ENCODE data around the gene TAF11.
"Not testable (repeated sequence)": the region's sequence is repeated elsewhere in the genome, so short reads cannot be mapped to it uniquely, and the experiment has no call there.

The TAF11 gene

DNA sequence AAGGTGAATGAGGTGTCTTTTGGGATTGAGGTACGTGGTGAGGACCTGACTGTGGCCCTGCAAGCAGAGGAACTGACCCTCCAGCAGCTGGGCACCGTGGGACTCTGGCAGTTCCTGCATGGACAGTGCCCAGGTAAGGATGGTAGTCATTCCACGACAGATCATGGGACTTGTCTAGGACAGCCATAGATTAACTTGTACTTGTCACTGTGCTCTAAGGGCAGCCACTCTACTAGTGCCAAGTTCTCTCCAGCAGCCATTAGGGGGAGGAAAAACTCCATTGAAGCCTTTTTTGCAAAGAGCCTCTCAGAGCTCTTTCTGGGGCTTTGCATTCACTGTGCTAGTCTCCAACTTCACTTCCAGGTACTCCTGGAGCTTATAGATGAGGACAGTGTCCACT is 20.4 kb downstream of the TAF11 start:
- in situ Hi-C loops (cut with MboI; ENCODE audit: low sequenced_read_pairs): no loop called here

DNA sequence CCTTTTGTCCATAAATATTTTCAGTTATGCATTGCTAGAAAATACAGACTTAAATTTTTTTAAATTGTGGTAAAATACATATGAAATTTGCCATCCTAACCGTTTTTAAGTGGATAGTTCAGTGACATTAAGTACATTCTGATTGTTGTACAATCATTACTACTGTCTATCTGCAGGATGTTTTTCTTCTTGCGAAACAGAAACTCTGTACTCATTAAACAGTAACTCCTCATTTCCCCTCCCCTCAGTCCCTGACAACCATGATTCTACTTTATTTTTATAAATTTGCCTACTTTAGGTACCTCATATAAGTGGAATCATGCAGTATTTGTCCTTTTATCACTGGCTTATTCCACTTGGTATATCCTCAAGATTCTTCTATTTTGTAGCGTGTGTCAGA is 21.3 kb downstream of the TAF11 start:
- in situ Hi-C loops (cut with MboI; ENCODE audit: low sequenced_read_pairs): no loop called here

DNA sequence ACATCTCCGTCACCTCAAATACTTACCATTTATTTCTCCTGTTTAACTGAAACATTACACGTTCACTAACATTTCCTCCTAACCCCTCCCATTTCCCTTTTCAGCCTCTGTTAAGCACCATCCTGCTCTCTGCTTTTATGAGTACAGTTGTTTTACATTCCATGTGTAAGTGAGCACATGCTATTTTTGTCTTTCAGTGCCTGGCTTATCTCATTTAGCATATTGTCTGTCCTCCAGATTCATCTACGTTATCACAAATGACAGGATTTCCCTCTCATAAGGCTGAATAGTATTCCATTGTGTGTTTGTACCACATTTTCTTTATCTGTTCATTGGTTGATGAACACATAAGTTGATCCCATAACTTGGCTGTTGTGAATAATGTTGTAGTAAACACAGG is 22.7 kb downstream of the TAF11 start:
- in situ Hi-C loops (cut with MboI; ENCODE audit: low sequenced_read_pairs): no loop called here

DNA sequence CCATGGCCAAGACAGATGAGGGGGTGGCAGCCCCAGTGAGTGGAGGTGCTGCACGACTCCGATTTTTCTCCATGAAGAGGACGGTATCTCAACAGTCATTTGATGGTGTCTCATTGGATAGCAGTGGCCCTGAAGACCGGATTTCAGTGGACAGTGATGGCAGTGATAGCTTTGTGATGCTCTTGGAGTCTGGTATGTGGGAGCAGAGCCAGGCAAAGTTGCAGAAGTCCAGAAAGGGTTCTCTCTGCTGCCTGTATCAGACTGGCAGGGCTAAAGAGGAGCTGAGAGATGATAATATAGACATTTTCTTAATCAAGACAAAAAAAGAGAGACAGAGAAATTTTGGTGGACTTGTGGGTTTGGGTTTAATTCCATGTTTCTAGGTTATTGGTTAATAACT is 23.8 kb downstream of the TAF11 start:
- in situ Hi-C loops (cut with MboI; ENCODE audit: low sequenced_read_pairs): no loop called here

DNA sequence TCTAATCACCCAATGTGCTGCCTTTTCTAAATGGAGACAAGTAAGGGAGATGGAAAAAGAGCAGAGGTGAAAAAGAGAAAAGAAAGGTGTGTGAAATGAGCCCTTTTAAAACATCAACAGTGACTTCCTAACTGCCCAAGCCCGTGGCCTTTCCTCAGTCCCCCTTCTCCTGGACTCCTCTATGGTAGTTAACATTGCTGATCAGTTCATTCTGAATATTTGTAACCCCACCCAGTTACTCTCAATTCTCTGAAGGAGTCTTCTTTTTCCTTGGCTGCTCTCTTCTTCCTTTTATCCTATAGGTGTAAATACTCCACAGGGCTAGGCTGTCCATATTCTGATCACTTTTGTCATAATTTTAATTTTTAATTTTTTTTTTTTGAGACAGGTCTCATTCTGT is 27.1 kb downstream of the TAF11 start:
- in situ Hi-C loops (cut with MboI; ENCODE audit: low sequenced_read_pairs): no loop called here

DNA sequence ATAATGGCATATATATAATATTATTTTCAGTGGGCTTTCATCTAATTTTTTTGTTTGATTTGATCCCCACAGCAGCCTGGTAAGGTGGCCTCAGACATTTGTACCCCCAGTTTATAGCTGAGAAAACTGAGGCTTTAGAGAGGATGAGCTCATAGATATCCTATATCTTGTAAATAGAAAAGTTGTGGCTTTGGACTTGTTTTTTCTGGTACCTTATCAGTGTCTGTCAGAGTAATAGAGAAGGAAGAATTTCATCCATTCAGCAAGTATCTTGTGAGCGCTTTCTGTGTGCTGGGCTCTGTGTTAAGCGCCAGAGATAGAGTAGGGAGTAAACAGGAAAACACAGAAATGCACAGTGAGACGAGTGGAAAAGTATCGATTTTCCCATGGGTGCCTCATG is 27.9 kb downstream of the TAF11 start:
- in situ Hi-C loops (cut with MboI; ENCODE audit: low sequenced_read_pairs): no loop called here

DNA sequence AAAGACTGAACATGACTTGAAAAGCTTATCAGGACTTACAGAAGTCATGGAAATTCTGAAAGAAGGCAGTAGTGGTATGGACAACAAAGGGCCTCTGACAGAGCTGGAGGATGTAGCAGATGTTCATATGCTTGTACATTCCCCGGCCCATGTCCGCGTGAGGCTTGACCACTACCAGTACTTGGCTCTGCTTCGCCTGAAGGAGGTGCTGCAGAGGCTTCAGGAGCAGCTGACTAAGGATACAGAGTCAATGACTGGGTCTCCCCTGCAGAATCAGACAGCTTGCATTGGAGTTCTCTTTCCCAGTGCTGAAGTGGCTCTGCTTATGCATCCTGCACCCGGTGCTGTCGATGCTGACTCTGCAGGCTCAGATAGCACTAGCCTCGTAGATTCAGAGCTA is 29.2 kb downstream of the TAF11 start:
- in situ Hi-C loops (cut with MboI; ENCODE audit: low sequenced_read_pairs): no loop called here

DNA sequence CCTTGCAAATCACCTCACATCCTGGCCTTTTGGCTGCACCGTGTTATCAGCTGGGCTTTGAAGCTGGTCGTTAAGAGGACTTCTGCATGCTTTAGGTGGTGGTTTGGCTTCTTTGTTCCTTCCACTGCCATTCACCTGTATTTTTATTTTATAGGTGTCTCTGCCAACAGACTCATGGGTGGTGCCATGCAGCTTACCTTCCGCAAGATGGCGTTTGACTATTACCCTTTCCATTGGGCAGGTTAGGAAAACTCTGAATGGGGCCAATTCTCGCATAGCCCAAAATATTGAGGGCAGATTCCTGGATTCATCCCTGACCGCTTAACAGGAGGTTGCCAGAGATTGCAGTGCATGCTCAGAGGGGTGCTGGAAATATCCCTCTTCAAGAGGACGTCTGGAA is 32.4 kb downstream of the TAF11 start:
- in situ Hi-C loops (cut with MboI; ENCODE audit: low sequenced_read_pairs): no loop called here

DNA sequence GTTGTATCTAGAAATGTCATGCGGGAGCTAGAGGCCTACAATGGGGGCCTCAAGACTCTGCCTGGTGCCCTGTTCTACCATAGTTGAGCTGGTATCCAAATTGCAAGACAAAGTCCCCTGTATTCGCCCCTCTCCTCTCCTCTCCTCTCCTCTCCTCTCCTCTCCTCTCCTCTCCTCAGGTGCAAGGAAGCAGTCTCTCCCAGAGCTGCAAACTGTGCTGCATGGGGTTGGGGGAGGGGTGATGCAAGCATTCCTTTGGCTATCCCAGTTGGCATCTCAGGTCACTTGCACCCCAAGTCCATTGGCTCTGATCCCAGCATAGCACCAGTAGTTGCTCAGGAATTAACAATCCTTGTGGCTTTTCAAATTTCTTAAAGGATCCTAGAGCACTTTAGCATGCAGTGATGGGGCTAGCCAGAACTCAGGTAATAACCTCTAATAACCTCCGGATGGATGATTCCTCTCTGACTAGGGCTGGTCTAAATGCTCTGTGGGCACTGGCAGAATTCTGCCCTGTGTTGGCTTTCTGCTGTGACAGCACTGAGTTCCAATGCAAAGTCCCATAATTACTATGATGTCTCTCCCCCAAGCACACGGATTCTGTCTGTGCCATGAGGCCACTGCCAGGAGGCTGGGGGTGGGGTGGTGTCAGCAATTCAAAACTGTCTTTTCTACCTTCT is 35.3 kb downstream of the TAF11 start:
- in situ Hi-C loops (cut with MboI; ENCODE audit: low sequenced_read_pairs): no loop called here

DNA sequence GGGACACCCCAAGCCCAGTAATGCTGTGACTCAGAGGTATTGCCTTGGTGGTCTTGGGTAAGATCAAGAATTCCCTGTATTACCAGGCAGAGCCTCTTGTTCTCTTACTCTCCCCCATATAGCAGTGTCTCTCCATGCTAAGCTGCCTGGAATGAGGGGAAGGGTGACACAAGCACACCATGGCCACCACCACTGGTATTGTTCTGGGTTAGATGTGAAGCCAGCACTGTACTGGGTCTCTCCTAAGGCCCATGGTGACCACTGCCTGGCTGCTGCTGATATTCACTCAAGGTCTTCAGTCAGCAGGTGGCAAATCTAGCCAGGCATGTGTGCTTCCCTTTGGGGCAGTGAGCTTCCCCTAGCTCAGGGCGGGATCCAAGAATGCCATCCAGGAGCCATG is 36.5 kb downstream of the TAF11 start:
- in situ Hi-C loops (cut with MboI; ENCODE audit: low sequenced_read_pairs): no loop called here

DNA sequence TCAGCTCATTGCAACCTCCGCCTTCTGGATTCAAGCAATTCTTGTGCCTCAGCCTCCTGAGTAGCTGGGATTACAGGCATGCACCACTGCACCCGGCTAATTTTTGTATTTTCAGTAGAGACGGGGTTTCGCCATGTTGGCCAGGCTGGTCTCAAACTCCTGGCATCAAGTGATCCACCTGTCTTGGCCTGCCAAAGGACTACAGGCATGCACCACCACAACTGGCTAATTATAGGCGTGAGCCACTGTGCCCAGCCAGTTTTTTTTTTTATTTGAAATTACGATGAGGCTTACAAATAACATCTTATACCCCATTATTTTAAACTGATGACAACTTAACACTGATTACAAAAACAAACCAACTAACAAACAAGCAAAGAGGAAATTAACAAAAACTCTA is 38.8 kb downstream of the TAF11 start:
- in situ Hi-C loops (cut with MboI; ENCODE audit: low sequenced_read_pairs): not testable (repeated sequence)

DNA sequence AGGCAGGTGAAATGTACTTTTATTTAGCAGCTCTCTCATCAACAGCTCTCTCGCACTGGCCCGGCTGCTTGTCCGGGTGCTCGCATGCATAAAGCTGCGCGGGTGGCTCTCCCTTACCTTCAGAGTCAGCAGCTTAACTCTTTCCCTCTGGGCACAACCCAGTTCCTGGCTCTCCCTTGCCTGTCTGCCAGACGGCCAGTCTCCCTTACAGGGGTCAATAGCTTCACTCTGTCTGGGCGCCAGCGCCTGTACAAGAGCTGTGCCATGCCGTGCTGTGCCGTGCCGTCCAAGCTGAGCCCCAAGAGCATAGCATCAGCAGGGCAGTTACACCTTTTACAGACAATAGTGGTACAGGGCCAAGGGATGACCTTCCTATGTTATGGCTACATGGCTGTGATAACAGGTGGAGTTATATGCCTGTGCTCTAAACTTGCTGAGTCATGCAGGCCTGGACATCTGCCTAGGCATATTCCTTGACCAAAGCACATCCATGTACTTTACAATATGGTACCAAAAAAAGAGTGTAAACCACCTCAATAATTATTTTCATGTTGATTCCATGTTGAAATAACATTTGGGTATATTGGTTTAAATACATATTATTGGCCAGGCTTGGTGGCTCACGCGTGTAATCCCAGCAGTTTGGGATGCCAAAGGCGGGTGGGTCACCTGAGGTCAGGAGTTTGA is 48.0 kb downstream of the TAF11 start:
- in situ Hi-C loops (cut with MboI; ENCODE audit: low sequenced_read_pairs): no loop called here

DNA sequence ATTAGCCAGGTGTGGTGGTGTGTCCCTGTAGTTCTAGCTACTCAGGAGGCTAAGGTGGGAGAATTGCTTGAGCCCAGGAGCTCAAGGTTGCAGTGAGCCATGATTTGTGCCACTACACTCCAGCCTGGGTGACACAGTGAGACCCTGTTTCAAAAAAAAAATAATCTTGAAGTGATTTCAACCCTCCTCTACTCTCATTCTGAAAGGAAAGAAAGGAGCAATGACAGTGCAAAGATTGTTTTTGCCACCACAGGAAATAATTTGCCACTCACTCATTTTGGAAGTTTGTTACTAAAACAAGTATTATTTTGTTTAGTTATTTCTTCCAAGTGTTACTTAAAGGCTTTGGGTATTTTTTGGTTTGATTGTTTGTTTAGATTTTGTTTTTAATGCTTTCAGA is 50.3 kb downstream of the TAF11 start:
- in situ Hi-C loops (cut with MboI; ENCODE audit: low sequenced_read_pairs): no loop called here

DNA sequence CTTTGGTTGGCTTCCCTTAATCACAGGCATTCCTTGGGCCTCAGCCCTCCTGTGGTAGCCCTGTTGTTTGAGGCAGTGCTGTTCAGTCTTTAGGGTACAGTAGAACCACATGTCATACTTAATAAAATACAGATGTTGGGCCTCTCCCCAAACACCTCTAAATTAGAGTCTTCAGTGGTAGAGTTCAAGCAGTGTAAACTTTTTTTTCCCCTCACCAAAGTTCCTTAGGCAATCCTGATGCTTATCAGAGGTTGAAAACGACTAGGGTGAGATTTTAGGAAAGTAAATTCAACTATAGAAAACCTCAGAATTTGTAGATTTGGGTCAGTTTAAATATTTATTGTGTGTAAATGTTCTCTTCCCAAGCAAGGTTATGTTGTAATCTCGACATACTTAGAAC is 51.4 kb downstream of the TAF11 start:
- in situ Hi-C loops (cut with MboI; ENCODE audit: low sequenced_read_pairs): no loop called here

DNA sequence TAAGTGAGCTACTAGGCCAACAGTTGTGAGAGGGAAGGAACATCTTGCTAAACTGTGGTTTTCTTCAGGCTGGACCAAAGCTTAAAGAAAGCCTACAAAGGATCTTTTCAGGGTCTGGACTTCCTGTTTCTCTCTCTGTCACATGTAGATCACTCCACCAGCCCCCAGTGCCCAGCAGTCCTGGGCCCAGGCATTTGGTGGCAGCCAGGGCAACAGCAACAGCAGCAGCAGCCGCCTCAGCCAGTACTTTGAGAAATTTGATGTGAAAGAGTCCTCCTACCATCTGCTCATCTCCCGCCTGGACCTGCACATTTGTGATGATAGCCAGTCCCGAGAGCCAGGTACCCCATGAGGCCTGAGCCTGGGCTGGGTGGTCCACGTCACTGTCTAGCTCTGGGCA is 51.8 kb downstream of the TAF11 start:
- in situ Hi-C loops (cut with MboI; ENCODE audit: low sequenced_read_pairs): no loop called here

DNA sequence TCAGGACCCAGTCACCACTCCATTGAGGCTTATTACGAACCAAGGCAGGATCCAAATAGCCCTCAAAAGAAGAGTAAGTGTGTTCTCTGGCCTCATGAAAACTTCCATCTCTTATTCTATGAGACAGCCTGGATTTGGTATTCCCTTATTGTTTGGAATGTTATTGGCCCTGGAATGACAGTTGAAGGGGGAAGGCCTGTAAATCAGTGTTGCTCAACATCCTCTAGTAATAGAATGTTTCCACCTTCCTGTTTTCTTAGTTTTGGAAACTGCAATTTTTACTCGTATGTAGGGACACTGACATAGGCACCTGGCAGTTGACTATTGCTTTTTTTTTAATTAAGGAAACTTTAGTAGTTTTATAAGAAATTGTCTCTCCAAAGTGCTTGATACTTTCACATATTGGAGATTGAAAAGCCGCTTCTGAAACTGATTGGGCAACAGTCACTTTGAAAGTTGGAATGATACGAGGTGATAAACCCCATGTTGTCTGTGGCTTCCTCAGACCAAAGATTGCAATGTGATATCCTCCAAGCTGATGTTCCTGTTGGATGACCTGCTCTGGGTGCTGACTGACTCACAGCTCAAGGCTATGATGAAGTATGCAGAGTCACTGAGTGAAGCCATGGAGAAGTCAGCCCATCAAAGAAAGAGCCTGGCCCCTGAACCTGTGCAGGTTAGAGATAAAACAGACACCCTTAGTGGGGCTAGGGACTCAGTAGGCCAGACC is 52.9 kb downstream of the TAF11 start:
- in situ Hi-C loops (cut with MboI; ENCODE audit: low sequenced_read_pairs): no loop called here

DNA sequence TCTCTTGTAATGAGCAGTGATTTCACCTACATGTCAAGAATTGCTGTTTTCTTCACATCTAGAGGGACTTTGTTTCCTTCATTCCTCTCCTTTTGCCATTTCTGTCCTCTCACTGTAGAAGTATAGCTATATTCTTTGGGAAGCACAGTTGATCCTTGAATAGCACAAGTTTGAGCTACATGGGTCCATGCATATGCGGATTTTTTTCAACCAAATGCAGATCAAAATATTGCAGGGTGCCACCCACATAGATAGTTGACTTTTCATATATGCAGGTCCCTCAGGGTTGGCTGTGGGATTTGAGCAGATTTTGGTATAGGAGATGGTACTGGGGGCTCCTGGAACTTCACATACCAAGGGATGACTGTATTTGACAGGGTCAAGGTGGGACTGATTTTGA is 54.9 kb downstream of the TAF11 start:
- in situ Hi-C loops (cut with MboI; ENCODE audit: low sequenced_read_pairs): no loop called here

DNA sequence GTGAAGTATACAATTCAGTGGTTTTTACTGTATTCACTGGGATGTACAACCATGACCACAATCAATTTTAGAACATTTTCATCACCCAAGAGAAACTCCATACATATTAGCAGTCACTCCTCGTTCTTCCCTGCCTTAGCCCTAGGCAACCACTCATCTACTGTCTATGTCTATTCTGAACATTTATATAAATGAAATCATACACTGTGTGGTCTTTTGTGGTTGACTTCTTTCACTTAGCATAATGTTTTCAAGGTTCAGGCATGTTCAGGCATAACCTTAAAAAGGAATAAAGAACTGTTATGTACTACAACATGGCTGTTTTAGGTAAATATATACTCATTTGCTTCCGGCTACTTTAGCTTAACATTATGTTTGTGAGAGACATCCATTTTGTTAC is 58.7 kb downstream of the TAF11 start:
- in situ Hi-C loops (cut with MboI; ENCODE audit: low sequenced_read_pairs): no loop called here
